Measurements from ENCODE around the gene ITPKC.

- TF ChIP-seq EP300 (conservative IDR thresholded peaks at IDR 0.05; ENCODE audit: poor library complexity, severe bottlenecking) (no peak), CTCF (IDR thresholded peaks at IDR 0.05; ENCODE audit: poor library complexity, severe bottlenecking) (no peak), POLR2AphosphoS5 (IDR thresholded peaks at IDR 0.05) (no peak), EZH2 (IDR thresholded peaks at IDR 0.05; ENCODE audit: borderline replicate concordance, insufficient read depth, low read length, poor library complexity, severe bottlenecking) (no peak), REST (IDR thresholded peaks at IDR 0.05; ENCODE audit: borderline replicate concordance) (no peak), RAD21 (conservative IDR thresholded peaks at IDR 0.05) (no peak), TAF1 (IDR thresholded peaks at IDR 0.05; ENCODE audit: low read depth) (no peak), MXI1 (conservative IDR thresholded peaks at IDR 0.05; ENCODE audit: poor library complexity, severe bottlenecking) (no peak), SMC3 (conservative IDR thresholded peaks at IDR 0.05; ENCODE audit: poor library complexity) (no peak)
These were observed 30.6 kb downstream of the ITPKC start for GRCh38 chr19:40747536-40747935.

Measured in neural cell (in vitro differentiated cells).